EH (cell line): ENCODE results near the gene ZNG1B.
"Not testable (repeated sequence)": the region's sequence is repeated elsewhere in the genome, so short reads cannot be mapped to it uniquely, and the experiment has no call there.

Experiments
- DNase-seq: peaks from one replicate; pipeline ENCODE4 v3.0.0-alpha.2; 2015; ENCODE audit warnings: low read depth

The ZNG1B gene

GRCh38 chr2:113503094-113504042 lies 65.9 kb downstream of the ZNG1B start:
- peak; percentile 34 for DNase-seq

GRCh38 chr2:113504081-113504480 lies 66.6 kb downstream of the ZNG1B start:
- DNase-seq = peak; percentile 3

DNA sequence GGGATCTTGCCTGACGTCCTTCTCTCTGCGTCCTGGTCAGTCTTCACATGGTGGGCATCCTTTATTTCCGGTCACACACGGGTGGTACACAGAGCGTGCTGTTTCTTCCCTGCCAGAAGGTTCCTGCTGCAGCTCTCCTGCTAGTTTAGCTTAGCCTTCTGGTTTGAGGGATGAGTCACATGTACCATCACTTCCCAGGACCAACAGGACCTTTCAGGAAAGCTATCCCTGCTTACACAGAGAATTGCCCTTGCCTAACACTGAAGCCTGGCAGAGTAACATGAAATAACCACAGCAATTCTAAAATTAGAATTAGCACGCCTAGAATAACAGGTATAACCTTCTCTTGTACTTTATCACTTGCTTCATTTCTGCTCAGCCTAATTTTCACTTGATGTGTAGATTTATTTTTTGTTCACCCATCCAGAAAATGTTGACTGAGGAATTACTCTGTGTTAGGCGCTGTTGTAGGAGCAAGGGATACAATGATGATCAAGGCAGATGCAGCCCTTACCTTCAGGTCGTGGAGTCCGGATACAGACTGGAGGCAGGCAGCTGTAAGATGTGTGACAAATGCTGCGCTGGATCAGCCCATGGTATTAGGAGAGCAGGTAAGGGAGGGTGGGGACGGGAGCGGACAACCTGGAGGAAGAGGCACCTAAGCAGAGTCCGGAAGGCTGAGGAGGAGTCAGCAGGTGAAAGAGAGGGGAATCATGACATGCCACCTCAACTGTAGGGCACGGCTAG lies 70.1 kb downstream of the ZNG1B start:
- not testable (repeated sequence) for DNase-seq

DNA sequence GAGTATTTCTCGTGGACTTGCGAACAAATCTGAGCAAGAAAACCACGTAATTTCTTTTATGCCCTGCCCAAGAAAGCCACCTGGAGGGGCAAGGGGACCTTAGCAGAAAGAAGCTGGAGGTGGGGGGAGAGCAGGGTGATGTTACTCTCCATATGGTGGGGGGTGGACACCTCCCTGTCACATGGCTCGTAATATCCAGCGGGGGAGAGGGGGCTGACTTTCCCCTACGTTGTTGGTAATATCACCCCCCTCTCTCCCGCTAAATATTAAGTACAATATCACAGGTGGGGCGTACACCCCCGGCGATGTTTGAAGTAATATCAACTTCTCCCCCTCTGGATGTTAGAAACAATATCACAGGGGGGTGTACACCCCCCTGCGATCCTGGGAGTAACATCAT lies 70.7 kb downstream of the ZNG1B start:
- DNase-seq = not testable (repeated sequence)

GRCh38 chr2:113510913-113511312 lies 73.4 kb downstream of the ZNG1B start:
- not testable (repeated sequence) for DNase-seq

GRCh38 chr2:113511859-113512258 lies 74.4 kb downstream of the ZNG1B start:
- not testable (repeated sequence) for DNase-seq

GRCh38 chr2:113515457-113515856 lies 78.0 kb downstream of the ZNG1B start:
- not testable (repeated sequence) for DNase-seq

DNA sequence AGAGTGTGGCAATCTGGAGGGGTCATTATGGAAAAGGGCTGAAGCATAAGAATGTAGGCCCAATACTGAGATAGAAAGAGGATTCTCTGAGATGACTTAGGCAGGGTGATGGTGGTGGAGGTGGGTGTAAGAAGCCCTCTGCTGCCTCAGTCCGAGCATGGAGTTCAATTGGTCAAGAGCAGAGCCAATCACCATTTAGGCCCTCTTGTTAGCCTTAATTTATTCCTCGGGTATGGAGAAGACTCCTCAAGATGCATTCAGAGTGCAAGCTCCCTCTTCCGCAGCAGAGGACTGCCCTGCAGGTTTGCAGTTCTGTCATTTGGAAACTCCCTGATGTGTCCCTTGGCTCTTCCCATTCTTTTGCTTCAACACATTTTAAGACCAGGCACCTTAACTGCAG lies 78.5 kb downstream of the ZNG1B start:
- DNase-seq = not testable (repeated sequence)

DNA sequence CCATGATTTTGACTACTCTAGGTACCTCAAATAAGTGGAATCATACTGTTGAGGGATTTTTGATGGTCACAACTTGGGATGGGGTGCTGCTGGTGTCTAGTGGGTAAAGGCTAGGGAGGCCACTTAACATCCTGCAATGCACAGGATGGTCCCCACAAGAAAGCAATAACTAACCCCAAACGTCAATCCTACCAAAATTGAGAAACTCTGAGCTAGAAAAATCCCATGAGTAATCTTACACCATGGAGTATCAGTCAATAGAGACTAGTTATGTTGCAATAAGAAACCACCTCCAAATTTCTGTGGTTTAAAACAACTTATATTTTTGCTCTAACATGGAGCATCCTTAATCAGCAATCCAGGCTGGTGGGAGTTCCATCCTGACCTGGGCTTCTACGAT lies 79.5 kb downstream of the ZNG1B start:
- not testable (repeated sequence) for DNase-seq

DNA sequence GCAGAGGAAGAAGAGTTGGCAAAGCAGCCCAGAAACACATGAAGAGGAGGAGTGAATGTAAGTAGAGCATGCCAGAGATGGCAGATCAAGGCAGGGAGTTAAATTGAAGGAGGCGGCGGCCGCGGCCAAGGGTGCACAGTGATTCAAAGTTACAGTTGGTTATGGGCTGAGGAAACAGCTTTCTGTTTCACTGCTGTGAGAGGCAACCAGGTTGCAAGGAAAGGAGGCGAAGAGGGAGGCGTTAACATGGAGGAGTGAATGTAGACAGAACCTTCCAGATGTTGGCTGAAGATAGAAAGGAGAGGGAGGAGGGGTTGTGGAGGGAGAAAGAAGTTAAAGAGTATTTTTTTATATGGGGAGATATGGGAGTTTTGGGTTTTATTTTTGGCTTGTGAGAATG lies 83.3 kb downstream of the ZNG1B start:
- DNase-seq = not testable (repeated sequence)

DNA sequence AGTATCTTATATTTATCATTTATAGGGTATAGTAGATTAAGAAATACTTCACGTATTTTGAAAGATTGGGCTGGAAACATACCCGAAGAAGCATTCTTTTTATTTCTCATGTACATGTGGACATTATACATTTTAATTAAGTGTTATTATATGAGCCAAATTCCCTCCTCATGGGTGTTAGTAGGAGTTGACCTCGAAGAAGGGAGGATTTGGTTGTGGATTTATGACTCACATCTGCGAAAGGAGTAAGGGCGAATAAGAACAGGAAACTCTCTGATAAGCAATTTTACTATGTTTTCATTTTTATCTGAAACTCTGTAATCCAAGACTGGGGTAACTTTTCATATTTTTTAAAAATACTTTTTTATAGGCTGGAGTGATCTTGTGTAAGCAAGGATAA lies 84.0 kb downstream of the ZNG1B start:
- not testable (repeated sequence) for DNase-seq

DNA sequence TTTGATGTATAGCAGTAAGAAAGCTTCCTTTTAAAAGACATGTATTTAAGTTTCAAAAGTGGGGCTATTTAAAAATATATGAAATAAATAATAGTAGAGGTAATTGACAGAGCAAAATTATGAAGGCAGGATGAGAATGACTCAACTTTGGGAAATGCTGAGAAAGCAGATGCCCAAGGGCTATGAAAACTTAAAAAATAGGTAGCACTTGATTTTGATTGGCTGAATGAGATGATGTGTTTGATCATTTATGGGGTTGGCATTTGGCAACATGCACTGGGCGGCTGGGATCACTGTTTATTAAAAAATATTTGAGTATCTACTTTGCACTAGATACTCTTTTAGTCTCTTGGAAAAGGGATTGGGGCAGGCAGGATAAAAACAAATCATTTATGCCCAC lies 87.5 kb downstream of the ZNG1B start:
- DNase-seq = not testable (repeated sequence)

DNA sequence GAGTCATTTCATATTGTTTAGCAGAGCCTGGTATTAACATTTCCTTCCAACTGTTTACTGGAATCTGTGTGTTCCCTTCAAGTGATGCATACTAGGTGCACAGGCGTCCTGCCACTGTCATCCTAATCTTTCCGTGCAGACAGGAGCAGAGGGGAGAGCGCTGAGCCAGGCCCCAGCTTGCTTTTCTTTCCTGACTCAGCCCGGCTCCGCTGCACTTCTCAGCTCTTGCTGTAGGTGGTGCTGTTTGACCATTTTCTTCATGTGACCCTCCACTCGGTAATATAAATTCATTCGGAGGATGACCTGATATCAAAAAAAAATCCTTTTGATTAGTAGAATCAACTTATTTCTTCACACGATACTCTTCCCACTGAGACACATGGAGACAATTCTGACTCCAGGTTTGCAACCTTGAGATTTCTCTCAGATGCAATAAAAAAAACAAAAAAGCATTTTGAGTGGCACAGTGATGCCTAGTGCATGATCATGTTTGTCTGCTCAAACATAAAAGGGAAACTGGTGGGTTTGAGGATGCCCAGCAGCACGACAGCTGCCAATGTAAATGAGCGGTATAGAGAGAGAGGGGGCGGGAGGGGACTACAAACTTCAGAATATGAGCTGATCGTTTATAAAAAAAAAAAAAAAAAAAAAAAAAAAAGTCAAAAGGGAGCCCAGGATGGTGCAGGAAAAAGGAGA lies 90.0 kb downstream of the ZNG1B start:
- DNase-seq = not testable (repeated sequence)

DNA sequence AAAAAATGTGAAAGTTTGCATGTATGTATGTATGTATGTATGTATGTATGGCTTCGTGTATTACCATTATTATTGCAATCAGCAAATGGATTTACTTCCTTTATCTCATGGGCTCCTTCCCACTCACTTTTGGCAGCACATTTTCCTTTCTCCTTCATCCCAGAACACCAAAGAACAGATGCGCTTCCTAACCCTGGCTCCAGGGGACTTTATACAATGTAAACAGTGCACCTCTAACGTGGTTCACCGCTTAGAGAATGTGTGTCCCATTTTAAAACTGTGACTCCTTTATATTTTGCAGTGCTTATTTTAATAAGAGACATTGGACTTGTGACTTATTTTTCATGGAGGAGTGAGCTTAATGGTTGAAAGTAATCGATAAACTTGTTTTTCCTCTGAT lies 90.6 kb downstream of the ZNG1B start:
- DNase-seq = not testable (repeated sequence)

DNA sequence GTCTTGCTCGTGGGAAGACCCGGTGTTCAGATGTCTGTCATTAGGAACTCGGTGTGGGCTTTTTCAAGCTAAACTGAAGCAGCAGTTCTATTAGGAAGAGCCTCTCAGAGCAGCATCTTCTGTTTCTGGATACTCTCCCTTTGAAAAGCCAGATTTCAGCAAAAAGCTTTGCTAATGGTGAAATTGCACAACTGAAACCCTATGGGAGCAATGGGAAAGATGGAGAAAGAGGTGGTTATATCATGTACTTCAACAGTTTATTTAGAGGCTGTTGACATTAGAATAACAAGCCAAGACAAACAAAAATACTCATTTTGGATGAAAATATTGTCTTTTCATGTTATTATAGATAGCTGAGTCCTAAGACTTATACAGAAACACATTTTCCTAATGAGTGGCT lies 91.4 kb downstream of the ZNG1B start:
- DNase-seq = not testable (repeated sequence)

GRCh38 chr2:113532991-113533390 lies 95.5 kb downstream of the ZNG1B start:
- DNase-seq = not testable (repeated sequence)

DNA sequence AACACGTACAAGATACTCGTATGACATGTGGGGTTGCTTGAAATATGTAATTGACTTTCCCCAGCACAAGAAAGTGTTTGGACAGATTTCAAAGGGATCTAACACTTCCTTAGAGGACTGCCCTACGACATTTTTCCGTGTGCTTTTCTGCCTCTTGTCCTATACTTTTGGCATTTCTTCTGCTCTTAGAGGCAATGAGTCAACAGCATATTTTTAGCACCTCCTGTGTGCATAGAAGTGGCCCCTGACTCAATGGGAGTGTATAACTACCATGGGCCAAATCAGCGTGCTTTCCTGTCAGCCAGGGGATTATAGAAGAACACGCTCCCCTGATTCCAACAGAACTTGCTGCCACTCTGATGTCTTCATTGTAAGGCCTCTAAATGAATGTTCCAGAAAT lies 99.1 kb downstream of the ZNG1B start:
- not testable (repeated sequence) for DNase-seq

DNA sequence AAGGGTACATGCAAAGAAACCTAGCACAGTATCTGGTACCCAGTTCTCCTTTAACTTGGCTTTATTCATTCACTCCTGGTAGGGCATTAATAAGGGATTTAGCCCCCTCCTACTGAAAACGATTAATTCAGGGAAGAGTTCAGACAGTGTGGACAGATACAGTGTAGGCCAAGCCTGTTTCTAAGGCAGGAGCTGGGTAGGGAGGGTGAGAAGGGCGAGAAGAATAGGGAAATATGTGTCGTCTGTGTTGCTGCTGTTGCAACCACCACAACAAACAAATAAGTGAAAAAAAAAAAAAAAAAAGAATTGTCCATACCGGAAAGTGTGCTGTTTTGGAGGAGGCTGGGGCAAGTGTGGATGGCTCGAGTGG lies 103.3 kb downstream of the ZNG1B start:
- not testable (repeated sequence) for DNase-seq

GRCh38 chr2:113541204-113541975 lies 103.9 kb downstream of the ZNG1B start:
- peak; percentile 46 for DNase-seq

GRCh38 chr2:113541976-113542485 lies 104.5 kb downstream of the ZNG1B start:
- DNase-seq = not testable (repeated sequence)

DNA sequence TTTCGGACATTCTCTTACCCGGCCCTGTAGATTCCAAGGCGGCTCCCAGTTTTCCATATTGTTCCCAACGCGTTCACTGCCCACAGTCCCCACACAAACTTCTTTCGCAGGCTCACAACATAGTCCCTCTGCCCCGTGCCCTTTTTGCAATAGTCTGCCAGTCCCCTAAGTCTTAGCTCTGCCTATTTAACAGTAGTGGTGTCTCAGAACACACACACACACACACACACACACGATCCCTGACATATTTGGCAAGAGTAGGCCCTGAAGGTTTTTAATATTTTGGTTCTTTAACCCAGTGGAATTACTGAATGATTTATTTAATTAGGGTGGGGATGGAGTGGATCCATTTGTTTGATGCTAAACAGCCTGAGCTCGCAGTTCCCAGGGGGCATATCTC lies 105.0 kb downstream of the ZNG1B start:
- DNase-seq = not testable (repeated sequence)
